Measurements from ENCODE around the gene PROKR1.

DNA sequence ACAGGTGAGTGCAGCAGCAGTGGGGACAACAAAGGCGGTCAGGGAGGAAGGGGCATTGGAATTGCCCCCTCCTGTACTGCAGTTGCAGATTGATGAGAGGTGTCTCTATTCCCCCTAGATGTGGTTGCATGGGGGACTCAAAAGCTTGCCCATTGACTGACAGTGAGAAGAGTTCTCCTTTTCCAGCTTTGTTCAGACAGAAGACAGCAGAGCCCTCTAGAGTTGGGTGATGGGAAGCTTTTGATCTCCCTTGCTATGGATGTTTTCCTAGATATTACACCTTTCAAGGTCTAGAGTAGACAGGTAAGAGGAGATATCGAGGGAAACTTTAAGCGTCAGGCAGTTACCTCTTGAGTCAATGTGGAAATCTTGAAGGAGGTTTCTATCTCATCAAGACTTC lies 2.9 kb downstream of the PROKR1 start:
- peak; percentile 20 for TF ChIP-seq CTCF (IDR thresholded peaks at IDR 0.05; ENCODE audit: insufficient read depth, low read length)
- TF ChIP-seq, protein P1, sequence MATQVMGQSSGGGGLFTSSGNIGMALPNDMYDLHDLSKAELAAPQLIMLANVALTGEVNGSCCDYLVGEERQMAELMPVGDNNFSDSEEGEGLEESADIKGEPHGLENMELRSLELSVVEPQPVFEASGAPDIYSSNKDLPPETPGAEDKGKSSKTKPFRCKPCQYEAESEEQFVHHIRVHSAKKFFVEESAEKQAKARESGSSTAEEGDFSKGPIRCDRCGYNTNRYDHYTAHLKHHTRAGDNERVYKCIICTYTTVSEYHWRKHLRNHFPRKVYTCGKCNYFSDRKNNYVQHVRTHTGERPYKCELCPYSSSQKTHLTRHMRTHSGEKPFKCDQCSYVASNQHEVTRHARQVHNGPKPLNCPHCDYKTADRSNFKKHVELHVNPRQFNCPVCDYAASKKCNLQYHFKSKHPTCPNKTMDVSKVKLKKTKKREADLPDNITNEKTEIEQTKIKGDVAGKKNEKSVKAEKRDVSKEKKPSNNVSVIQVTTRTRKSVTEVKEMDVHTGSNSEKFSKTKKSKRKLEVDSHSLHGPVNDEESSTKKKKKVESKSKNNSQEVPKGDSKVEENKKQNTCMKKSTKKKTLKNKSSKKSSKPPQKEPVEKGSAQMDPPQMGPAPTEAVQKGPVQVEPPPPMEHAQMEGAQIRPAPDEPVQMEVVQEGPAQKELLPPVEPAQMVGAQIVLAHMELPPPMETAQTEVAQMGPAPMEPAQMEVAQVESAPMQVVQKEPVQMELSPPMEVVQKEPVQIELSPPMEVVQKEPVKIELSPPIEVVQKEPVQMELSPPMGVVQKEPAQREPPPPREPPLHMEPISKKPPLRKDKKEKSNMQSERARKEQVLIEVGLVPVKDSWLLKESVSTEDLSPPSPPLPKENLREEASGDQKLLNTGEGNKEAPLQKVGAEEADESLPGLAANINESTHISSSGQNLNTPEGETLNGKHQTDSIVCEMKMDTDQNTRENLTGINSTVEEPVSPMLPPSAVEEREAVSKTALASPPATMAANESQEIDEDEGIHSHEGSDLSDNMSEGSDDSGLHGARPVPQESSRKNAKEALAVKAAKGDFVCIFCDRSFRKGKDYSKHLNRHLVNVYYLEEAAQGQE (IDR thresholded peaks at IDR 0.05; ENCODE audit: insufficient replicate concordance, low read depth), result no peak
